HepG2 (cell line): ENCODE measurements around the gene PPP2R1B. TPM values are rescaled to one million over a fixed set of nuclear protein-coding genes. Genes with fewer than 3 reads are reported as not detected.

Experiments
- CCAR2 ChIP-seq: fragments of 200-400 bp; formaldehyde crosslinking; optimal IDR thresholded peaks from 2 replicates; pipeline ENCODE3; 2018; ENCODE audit warnings: low read depth, mild to moderate bottlenecking, low read length, moderate library complexity
- CREB1 ChIP-seq, 2 experiments: fragments of 450-650 bp in 1 of 2; IDR thresholded peaks; 2 replicates each; pipeline ENCODE4 v1.6.1; 2016 to 2017; ENCODE audit warnings: control low read depth in 1 of 2, mild to moderate bottlenecking in 1 of 2, missing compliant biosample characterization in 1 of 2, missing genetic modification characterization in 1 of 2
- DNMT1 ChIP-seq: sonication (generic); formaldehyde crosslinking; IDR thresholded peaks from 2 replicates; pipeline ENCODE4 v1.5.1; 2020; ENCODE audit warnings: mild to moderate bottlenecking, missing genetic modification reagents
- HNF4G ChIP-seq, 2 experiments: sonication (generic) in 1 of 2; formaldehyde crosslinking in 1 of 2; IDR thresholded peaks; 2 replicates each; pipeline versions ENCODE4 v1.4.0 to v1.6.1; 2011 to 2020; ENCODE audit warnings: borderline replicate concordance in 2 of 2, low read depth in 2 of 2, mild to moderate bottlenecking in 2 of 2, low read length in 1 of 2, missing genetic modification reagents in 1 of 2, moderate library complexity in 1 of 2
- HNRNPLL ChIP-seq: fragments of 200-400 bp; formaldehyde crosslinking; IDR thresholded peaks from 2 replicates; pipeline ENCODE4 v1.6.1; 2017; ENCODE audit warnings: mild to moderate bottlenecking, low read depth, low read length; ENCODE audit not compliant: poor library complexity, severe bottlenecking
- MED8 ChIP-seq: sonication (generic); formaldehyde crosslinking; IDR thresholded peaks from 2 replicates; pipeline ENCODE4 v1.8.1; 2023; ENCODE audit warnings: mild to moderate bottlenecking, missing genetic modification reagents; ENCODE audit not compliant: insufficient replicate concordance
- NFYC ChIP-seq: IDR thresholded peaks from 2 replicates; pipeline ENCODE4 v1.6.1; 2016; ENCODE audit warnings: missing genetic modification reagents, missing compliant biosample characterization
- POLR2AphosphoS2 ChIP-seq: IDR thresholded peaks from 2 replicates; pipeline ENCODE4 v1.6.1; 2011; ENCODE audit warnings: low read depth, low read length, improper control_type of control experiment
- POLR2AphosphoS5 ChIP-seq: IDR thresholded peaks from 2 replicates; pipeline ENCODE4 v1.6.1; 2012; ENCODE audit warnings: low read depth, low read length
- PRMT3 ChIP-seq: sonication (generic); formaldehyde crosslinking; IDR thresholded peaks from 2 replicates; pipeline ENCODE4 v1.8.1; 2022; ENCODE audit warnings: low read depth, mild to moderate bottlenecking, moderate library complexity, missing genetic modification reagents, borderline replicate concordance
- SP1 ChIP-seq, 2 experiments: fragments of 450-650 bp in 1 of 2; sonication (generic) in 1 of 2; formaldehyde crosslinking in 1 of 2; IDR thresholded peaks; 2 replicates each; pipeline versions ENCODE4 v1.4.0 to v1.6.1; 2016 to 2020; ENCODE audit warnings: missing genetic modification reagents in 1 of 2
- SP2 ChIP-seq: sonication (generic); formaldehyde crosslinking; IDR thresholded peaks from 2 replicates; pipeline ENCODE4 v1.5.1; 2020; ENCODE audit warnings: mild to moderate bottlenecking, missing genetic modification reagents
- ZIK1 ChIP-seq: sonication (generic); formaldehyde crosslinking; IDR thresholded peaks from 2 replicates; pipeline ENCODE4 v1.5.0; 2020; ENCODE audit warnings: mild to moderate bottlenecking, low read depth, missing genetic modification reagents, borderline replicate concordance
- ZNF101 ChIP-seq: sonication (generic); formaldehyde crosslinking; IDR thresholded peaks from 2 replicates; pipeline ENCODE4 v1.4.0; 2020; ENCODE audit warnings: mild to moderate bottlenecking, low read depth, missing genetic modification reagents, borderline replicate concordance
- ZNF44 ChIP-seq: sonication (generic); formaldehyde crosslinking; IDR thresholded peaks from 2 replicates; pipeline ENCODE4 v1.5.1; 2020; ENCODE audit warnings: mild to moderate bottlenecking, missing genetic modification reagents
- ZNF615 ChIP-seq: sonication (generic); formaldehyde crosslinking; IDR thresholded peaks from 2 replicates; pipeline ENCODE4 v1.5.0; 2020; ENCODE audit warnings: mild to moderate bottlenecking, missing genetic modification reagents, borderline replicate concordance
- ZNF782 ChIP-seq: sonication (generic); formaldehyde crosslinking; IDR thresholded peaks from 2 replicates; pipeline ENCODE4 v1.4.0; 2020; ENCODE audit warnings: missing genetic modification reagents, mild to moderate bottlenecking, borderline replicate concordance
- polyA plus RNA-seq, 8 experiments: library from polyadenylated mRNA; depleted of rRNA in 3 of 8; stranded (reverse) in 7 of 8; unstranded in 1 of 8; fragments of >200 nt; fragmentation: Illumina TruSeq in 4 of 8; extraction: Trizol in 4 of 8; gene quantifications; 2 replicates each; pipeline versions ENCODE4 v1.2.1 to v1.2.3, GENCODE V29; 2011 to 2016; ENCODE audit warnings: low read depth in 4 of 8, missing spikeins in 1 of 8, mixed read lengths in 1 of 8; ENCODE audit not compliant: insufficient read depth in 1 of 8
- total RNA-seq, 5 experiments: library from RNA; depleted of rRNA; stranded (reverse); fragments of >200 nt; fragmentation: Illumina TruSeq; extraction: Trizol; gene quantifications; 2 replicates each; pipeline ENCODE4 v1.2.3, GENCODE V29; 2016; ENCODE audit warnings: low read depth in 1 of 5
- TF ChIP-seq, protein P1 (sequence below): sonication (generic); formaldehyde crosslinking; IDR thresholded peaks from 2 replicates; pipeline ENCODE4 v1.5.0; 2020; ENCODE audit warnings: missing genetic modification reagents, mild to moderate bottlenecking, borderline replicate concordance
- TF ChIP-seq, protein P2 (sequence below): sonication (generic); formaldehyde crosslinking; IDR thresholded peaks from 2 replicates; pipeline ENCODE4 v1.4.0; 2020; ENCODE audit warnings: mild to moderate bottlenecking, missing genetic modification reagents
- TF ChIP-seq, protein P3 (sequence below): sonication (generic); formaldehyde crosslinking; IDR thresholded peaks from 2 replicates; pipeline ENCODE4 v1.5.1; 2020; ENCODE audit warnings: mild to moderate bottlenecking, moderate library complexity, missing genetic modification reagents
- TF ChIP-seq, protein P4 (sequence below): IDR thresholded peaks from 2 replicates; pipeline ENCODE4 v1.6.1; 2012; ENCODE audit warnings: inconsistent platforms
- TF ChIP-seq, protein P5 (sequence below): sonication (generic); formaldehyde crosslinking; conservative IDR thresholded peaks from 2 replicates; pipeline ENCODE4 v1.4.0; 2020; ENCODE audit warnings: missing genetic modification reagents

Gene PPP2R1B
- total and polyA plus RNA-seq, 2 of the 13 experiments (the other 11 are each of a cell fraction or from before 2014, with no cell fraction given): 22.1 to 56.8 TPM

DNA sequence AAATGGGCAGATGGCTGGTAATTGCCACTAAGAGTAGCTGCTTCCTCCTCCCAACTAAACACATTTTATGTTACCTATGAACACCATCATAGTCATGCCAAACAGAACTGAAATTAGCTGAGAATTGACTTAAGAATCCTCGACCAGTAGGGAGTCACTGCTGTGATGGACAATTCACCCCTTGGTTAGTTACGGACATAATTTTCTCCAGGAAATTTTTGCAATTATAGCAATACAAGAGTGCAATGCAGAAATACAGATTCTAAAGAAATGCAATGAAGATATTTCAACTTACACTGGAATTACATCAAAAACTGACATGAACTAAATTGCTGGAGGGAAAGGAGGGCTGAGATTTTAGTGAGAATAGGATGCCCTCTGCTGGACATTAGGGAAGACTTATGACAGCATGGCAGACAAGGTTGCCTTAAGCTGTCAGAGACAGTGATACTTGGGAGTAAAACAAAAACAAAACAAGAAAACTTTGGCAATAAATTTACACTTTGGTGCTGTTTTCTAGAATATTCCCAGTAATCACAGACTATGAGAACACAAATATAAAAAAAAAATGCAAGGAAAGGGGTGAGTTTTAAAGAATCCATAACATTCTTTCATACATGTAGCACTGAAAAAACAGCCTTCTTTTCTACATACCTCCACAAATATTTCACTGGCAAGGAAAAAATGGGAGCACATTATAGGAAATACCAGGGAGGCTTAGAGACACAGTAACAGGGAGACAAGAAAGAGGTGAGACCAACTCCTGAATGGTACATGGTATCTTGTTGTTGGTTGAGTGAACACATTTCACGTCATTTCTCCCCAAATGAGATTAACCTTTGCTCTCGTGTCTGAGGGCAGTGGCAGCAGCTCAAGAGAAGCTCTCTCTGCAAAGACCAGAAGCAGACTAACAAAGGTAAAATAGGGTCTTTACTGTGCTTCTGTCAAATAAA, 11.2 kb upstream of the PPP2R1B start (continued):
- TF ChIP-seq, protein P1, sequence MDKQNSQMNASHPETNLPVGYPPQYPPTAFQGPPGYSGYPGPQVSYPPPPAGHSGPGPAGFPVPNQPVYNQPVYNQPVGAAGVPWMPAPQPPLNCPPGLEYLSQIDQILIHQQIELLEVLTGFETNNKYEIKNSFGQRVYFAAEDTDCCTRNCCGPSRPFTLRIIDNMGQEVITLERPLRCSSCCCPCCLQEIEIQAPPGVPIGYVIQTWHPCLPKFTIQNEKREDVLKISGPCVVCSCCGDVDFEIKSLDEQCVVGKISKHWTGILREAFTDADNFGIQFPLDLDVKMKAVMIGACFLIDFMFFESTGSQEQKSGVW (CRISPR knock-in tag): no peak
- no peak for TF ChIP-seq ZIK1 (CRISPR knock-in tag)
- no peak for TF ChIP-seq MED8 (CRISPR knock-in tag)
- TF ChIP-seq, protein P2, sequence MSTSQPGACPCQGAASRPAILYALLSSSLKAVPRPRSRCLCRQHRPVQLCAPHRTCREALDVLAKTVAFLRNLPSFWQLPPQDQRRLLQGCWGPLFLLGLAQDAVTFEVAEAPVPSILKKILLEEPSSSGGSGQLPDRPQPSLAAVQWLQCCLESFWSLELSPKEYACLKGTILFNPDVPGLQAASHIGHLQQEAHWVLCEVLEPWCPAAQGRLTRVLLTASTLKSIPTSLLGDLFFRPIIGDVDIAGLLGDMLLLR (CRISPR knock-in tag): no peak
- no peak for TF ChIP-seq ZNF782 (CRISPR knock-in tag)
- TF ChIP-seq ZNF44: no peak
- TF ChIP-seq ZNF615 (CRISPR knock-in tag): no peak
- no peak for TF ChIP-seq NFYC (CRISPR knock-in tag)
- TF ChIP-seq POLR2AphosphoS5: 0 out of 2 replicates have a peak, but pooled peaks have one; percentile 24
- TF ChIP-seq SP1 (IDR thresholded peaks at IDR 0.05): no peak
- no peak for TF ChIP-seq SP1 (CRISPR knock-in tag; IDR thresholded peaks at IDR 0.05)
- no peak for TF ChIP-seq PRMT3 (CRISPR knock-in tag)
- no peak for TF ChIP-seq HNRNPLL
- TF ChIP-seq ZNF101 (CRISPR knock-in tag): no peak
- no peak for TF ChIP-seq DNMT1 (CRISPR knock-in tag)
- no peak for TF ChIP-seq POLR2AphosphoS2
- no peak for TF ChIP-seq CCAR2
- 0 out of 2 replicates have a peak, but pooled peaks have one; percentile 9 for TF ChIP-seq CREB1 (IDR thresholded peaks at IDR 0.05)
- TF ChIP-seq CREB1 (CRISPR knock-in tag; IDR thresholded peaks at IDR 0.05): peak; percentile 60; the same call in 1 of the 2 replicates
- no peak for TF ChIP-seq SP2 (CRISPR knock-in tag)
- TF ChIP-seq HNF4G (IDR thresholded peaks at IDR 0.05; ENCODE audit: borderline replicate concordance, low read depth, low read length): peak; percentile 82; the same call in 1 of the 2 replicates
- TF ChIP-seq HNF4G (CRISPR knock-in tag; IDR thresholded peaks at IDR 0.05; ENCODE audit: borderline replicate concordance, low read depth): peak; percentile 49; the same call in 1 of the 2 replicates
- TF ChIP-seq, protein P3, sequence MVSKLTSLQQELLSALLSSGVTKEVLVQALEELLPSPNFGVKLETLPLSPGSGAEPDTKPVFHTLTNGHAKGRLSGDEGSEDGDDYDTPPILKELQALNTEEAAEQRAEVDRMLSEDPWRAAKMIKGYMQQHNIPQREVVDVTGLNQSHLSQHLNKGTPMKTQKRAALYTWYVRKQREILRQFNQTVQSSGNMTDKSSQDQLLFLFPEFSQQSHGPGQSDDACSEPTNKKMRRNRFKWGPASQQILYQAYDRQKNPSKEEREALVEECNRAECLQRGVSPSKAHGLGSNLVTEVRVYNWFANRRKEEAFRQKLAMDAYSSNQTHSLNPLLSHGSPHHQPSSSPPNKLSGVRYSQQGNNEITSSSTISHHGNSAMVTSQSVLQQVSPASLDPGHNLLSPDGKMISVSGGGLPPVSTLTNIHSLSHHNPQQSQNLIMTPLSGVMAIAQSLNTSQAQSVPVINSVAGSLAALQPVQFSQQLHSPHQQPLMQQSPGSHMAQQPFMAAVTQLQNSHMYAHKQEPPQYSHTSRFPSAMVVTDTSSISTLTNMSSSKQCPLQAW (CRISPR knock-in tag): no peak
- TF ChIP-seq, protein P4, sequence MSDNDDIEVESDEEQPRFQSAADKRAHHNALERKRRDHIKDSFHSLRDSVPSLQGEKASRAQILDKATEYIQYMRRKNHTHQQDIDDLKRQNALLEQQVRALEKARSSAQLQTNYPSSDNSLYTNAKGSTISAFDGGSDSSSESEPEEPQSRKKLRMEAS: 0 out of 2 replicates have a peak, but pooled peaks have one; percentile 36
- TF ChIP-seq, protein P5, sequence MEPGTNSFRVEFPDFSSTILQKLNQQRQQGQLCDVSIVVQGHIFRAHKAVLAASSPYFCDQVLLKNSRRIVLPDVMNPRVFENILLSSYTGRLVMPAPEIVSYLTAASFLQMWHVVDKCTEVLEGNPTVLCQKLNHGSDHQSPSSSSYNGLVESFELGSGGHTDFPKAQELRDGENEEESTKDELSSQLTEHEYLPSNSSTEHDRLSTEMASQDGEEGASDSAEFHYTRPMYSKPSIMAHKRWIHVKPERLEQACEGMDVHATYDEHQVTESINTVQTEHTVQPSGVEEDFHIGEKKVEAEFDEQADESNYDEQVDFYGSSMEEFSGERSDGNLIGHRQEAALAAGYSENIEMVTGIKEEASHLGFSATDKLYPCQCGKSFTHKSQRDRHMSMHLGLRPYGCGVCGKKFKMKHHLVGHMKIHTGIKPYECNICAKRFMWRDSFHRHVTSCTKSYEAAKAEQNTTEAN: 0 out of 2 replicates have a peak, but pooled peaks have one; percentile 18
